HL-60 (cell line): Measurements from ENCODE around the gene HYDIN.

Experiments used
- CTCF ChIP-seq: IDR thresholded peaks from one replicate; pipeline ENCODE4 v1.5.1; 2011; ENCODE audit warnings: low read length, control low read depth, inconsistent platforms; ENCODE audit not compliant: insufficient read depth
- GABPA ChIP-seq: IDR thresholded peaks from 2 replicates; pipeline ENCODE4 v1.6.1; 2012; ENCODE audit warnings: low read depth
- POLR2AphosphoS5 ChIP-seq: IDR thresholded peaks from 2 replicates; pipeline ENCODE4 v1.6.1; 2012; ENCODE audit warnings: low read depth
- TF ChIP-seq, protein P1 (sequence below): IDR thresholded peaks from 2 replicates; pipeline ENCODE4 v1.6.1; 2012; ENCODE audit warnings: low read depth; ENCODE audit not compliant: insufficient replicate concordance

GRCh38 chr16:70809392-70810060, 421.0 kb downstream of the HYDIN start:
- TF ChIP-seq CTCF, result no peak
- no peak for TF ChIP-seq POLR2AphosphoS5
- TF ChIP-seq, protein P1, sequence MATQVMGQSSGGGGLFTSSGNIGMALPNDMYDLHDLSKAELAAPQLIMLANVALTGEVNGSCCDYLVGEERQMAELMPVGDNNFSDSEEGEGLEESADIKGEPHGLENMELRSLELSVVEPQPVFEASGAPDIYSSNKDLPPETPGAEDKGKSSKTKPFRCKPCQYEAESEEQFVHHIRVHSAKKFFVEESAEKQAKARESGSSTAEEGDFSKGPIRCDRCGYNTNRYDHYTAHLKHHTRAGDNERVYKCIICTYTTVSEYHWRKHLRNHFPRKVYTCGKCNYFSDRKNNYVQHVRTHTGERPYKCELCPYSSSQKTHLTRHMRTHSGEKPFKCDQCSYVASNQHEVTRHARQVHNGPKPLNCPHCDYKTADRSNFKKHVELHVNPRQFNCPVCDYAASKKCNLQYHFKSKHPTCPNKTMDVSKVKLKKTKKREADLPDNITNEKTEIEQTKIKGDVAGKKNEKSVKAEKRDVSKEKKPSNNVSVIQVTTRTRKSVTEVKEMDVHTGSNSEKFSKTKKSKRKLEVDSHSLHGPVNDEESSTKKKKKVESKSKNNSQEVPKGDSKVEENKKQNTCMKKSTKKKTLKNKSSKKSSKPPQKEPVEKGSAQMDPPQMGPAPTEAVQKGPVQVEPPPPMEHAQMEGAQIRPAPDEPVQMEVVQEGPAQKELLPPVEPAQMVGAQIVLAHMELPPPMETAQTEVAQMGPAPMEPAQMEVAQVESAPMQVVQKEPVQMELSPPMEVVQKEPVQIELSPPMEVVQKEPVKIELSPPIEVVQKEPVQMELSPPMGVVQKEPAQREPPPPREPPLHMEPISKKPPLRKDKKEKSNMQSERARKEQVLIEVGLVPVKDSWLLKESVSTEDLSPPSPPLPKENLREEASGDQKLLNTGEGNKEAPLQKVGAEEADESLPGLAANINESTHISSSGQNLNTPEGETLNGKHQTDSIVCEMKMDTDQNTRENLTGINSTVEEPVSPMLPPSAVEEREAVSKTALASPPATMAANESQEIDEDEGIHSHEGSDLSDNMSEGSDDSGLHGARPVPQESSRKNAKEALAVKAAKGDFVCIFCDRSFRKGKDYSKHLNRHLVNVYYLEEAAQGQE, result no peak
- TF ChIP-seq GABPA, result no peak
